OCI-LY7 (cell line): ENCODE data around the gene FCN1. TPM values are rescaled to one million over a fixed set of nuclear protein-coding genes. Genes with fewer than 3 reads are reported as not detected.

Source experiments
- BruUV-seq: library from RNA; stranded (reverse); fragments of 400-500 nt; replicated peaks from 2 replicates; lab custom pipeline; 2021; lab: Mats Ljungman, UMichigan
- CTCF ChIA-PET: fragments of 300-600 bp; sonication (Branson Sonifier 250); formaldehyde crosslinking; loops from one replicate; lab custom pipeline; 2022; ENCODE audit warnings: antibody characterized with exemption; ENCODE audit not compliant: unreplicated experiment; lab: Charles Lee
- POLR2A ChIA-PET: fragments of 300-600 bp; sonication (Branson Sonifier 250); formaldehyde crosslinking; loops from one replicate; lab custom pipeline; 2022; ENCODE audit warnings: antibody characterized with exemption; lab: Charles Lee
- DNase-seq: peaks from one replicate; pipeline ENCODE4 v3.0.0-alpha.2; 2015; ENCODE audit warnings: low spot score
- H2AFZ ChIP-seq: fragments of 200-600 bp; sonication (generic), shearing (Covaris generic); 2 replicates; pipeline ENCODE4 v1.6.1; 2014; ENCODE audit warnings: mild to moderate bottlenecking, antibody characterized with exemption, low read length, moderate library complexity
- H3K27ac ChIP-seq: fragments of 200-600 bp; sonication (generic); 2 replicates; pipeline ENCODE4 v1.5.1; 2014; ENCODE audit warnings: mixed run types, low read depth, mild to moderate bottlenecking, moderate library complexity, low read length, inconsistent platforms; ENCODE audit not compliant: poor library complexity, severe bottlenecking
- H3K36me3 ChIP-seq: fragments of 200-600 bp; sonication (generic); 2 replicates; pipeline ENCODE4 v1.6.1; 2014; ENCODE audit warnings: mild to moderate bottlenecking, antibody characterized with exemption, low read length, moderate library complexity, mixed read lengths; ENCODE audit not compliant: insufficient read depth
- H3K4me1 ChIP-seq: fragments of 200-600 bp; sonication (generic); 2 replicates; pipeline ENCODE4 v1.5.1; 2014; ENCODE audit warnings: mild to moderate bottlenecking, low read length; ENCODE audit not compliant: insufficient read depth, poor library complexity, severe bottlenecking
- H3K4me2 ChIP-seq: fragments of 200-600 bp; sonication (generic); 2 replicates; pipeline ENCODE4 v1.6.1; 2014; ENCODE audit warnings: mild to moderate bottlenecking, low read length
- H3K4me3 ChIP-seq: fragments of 200-600 bp; sonication (generic); 2 replicates; pipeline ENCODE4 v1.5.1; 2014; ENCODE audit warnings: mild to moderate bottlenecking, low read depth, low read length; ENCODE audit not compliant: poor library complexity, severe bottlenecking
- H3K79me2 ChIP-seq: fragments of 200-600 bp; sonication (generic); 2 replicates; pipeline ENCODE4 v1.6.1; 2016; ENCODE audit warnings: low read depth, mild to moderate bottlenecking, low read length, moderate library complexity, mixed read lengths; ENCODE audit not compliant: insufficient read depth
- H3K9me2 ChIP-seq: fragments of 200-600 bp; sonication (generic); 2 replicates; pipeline ENCODE4 v1.6.1; 2016; ENCODE audit warnings: mild to moderate bottlenecking, low read length, mixed read lengths; ENCODE audit not compliant: insufficient read depth
- H3K9me3 ChIP-seq: fragments of 200-600 bp; sonication (generic); 2 replicates; pipeline ENCODE4 v1.6.1; 2014; ENCODE audit warnings: mild to moderate bottlenecking, mixed run types, low read length, mixed read lengths
- H4K20me1 ChIP-seq: fragments of 200-600 bp; sonication (generic); 2 replicates; pipeline ENCODE4 v1.6.1; 2014; ENCODE audit warnings: mild to moderate bottlenecking, antibody characterized with exemption, low read length, moderate library complexity, mixed read lengths; ENCODE audit not compliant: insufficient read depth
- EZH2phosphoT487 ChIP-seq: fragments of 200-600 bp; sonication (generic); IDR thresholded peaks from 2 replicates; pipeline ENCODE4 v1.6.1; 2018; ENCODE audit warnings: low read depth, borderline replicate concordance, mild to moderate bottlenecking, mixed run types, antibody characterized with exemption, low read length, moderate library complexity, mixed read lengths
- intact Hi-C: fragments of 100-400 bp; cut with micrococcal nuclease; formaldehyde crosslinking; loops from one replicate; pipeline ENCODE4 v1.10.0; 2022; ENCODE audit not compliant: unreplicated experiment
- total RNA-seq, 2 experiments: library from RNA; depleted of rRNA in 1 of 2; stranded (reverse); fragments of >200 nt in 1 of 2; shearing (Covaris generic) in 1 of 2; gene quantifications; 2 replicates each; pipeline ENCODE4 v1.2.3, GENCODE V29; 2014 to 2022
- TF ChIP-seq, protein P1 (sequence below): fragments of 200-600 bp; sonication (generic); conservative IDR thresholded peaks from 2 replicates; pipeline ENCODE4 v1.5.1; 2014; ENCODE audit warnings: mild to moderate bottlenecking, antibody characterized with exemption, low read length, moderate library complexity, mixed read lengths

The FCN1 gene
- total RNA-seq, 2 experiments from 2014 or later = 0.19 to 0.30 TPM

- POLR2A ChIA-PET = no interaction called here
- Histone ChIP-seq H3K4me1 (peaks cover 10% of the 10 kb centered on the region), H3K79me2 (no peaks in the 10 kb centered on the region), H3K27ac (no peak overlapping the region), H3K9me2 (no peaks in the 10 kb centered on the region), H3K4me2 (no peak overlapping the region), H3K36me3 (no peaks in the 10 kb centered on the region), H2AFZ (no peak overlapping the region), H3K9me3 (no peaks in the 10 kb centered on the region), H4K20me1 (no peaks in the 10 kb centered on the region), H3K4me3 (no peak overlapping the region)
- no TSS peak for BruUV-seq
- no peak for TF ChIP-seq EZH2phosphoT487
- TF ChIP-seq, protein P1, sequence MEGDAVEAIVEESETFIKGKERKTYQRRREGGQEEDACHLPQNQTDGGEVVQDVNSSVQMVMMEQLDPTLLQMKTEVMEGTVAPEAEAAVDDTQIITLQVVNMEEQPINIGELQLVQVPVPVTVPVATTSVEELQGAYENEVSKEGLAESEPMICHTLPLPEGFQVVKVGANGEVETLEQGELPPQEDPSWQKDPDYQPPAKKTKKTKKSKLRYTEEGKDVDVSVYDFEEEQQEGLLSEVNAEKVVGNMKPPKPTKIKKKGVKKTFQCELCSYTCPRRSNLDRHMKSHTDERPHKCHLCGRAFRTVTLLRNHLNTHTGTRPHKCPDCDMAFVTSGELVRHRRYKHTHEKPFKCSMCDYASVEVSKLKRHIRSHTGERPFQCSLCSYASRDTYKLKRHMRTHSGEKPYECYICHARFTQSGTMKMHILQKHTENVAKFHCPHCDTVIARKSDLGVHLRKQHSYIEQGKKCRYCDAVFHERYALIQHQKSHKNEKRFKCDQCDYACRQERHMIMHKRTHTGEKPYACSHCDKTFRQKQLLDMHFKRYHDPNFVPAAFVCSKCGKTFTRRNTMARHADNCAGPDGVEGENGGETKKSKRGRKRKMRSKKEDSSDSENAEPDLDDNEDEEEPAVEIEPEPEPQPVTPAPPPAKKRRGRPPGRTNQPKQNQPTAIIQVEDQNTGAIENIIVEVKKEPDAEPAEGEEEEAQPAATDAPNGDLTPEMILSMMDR = no peak
- DNase-seq = no peak
- intact Hi-C loops = no loop called here
- CTCF ChIA-PET = interaction anchor here (1.6 kb wide), 1 partner anchor 24 kb away, joined by 3 read pairs; no protein-coding TSS in a partner anchor
Measured at GRCh38 chr9:134960701-134961181, 43.0 kb upstream of the FCN1 start.

DNA sequence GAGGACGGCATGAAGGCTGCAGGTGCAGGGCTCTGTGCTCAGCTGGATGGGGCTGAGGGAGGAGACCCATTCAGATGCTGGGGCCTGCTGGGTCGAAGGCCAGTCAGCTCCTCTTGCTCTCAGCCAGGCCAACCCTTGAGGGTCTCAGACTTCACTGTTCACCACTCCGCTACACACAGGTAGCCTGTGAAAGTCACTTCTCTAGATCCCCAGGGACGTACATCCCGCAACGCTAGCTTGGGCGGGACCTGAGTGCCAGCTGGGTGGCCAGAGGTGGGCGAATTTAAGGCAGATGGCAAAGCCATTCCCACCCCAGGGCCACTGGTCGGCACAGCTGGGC, 42.2 kb upstream of the FCN1 start:
- POLR2A ChIA-PET = no interaction called here
- CTCF ChIA-PET = no interaction called here
- Histone ChIP-seq H2AFZ (no peak overlapping the region), H3K9me3 (no peaks in the 10 kb centered on the region), H4K20me1 (no peaks in the 10 kb centered on the region), H3K36me3 (no peaks in the 10 kb centered on the region), H3K4me3 (no peak overlapping the region), H3K9me2 (no peaks in the 10 kb centered on the region), H3K27ac (no peak overlapping the region), H3K4me2 (no peak overlapping the region), H3K79me2 (no peaks in the 10 kb centered on the region), H3K4me1 (peaks cover 10% of the 10 kb centered on the region)
- DNase-seq = no peak
- intact Hi-C loops = no loop called here
- no TSS peak for BruUV-seq
- TF ChIP-seq, protein P1 = no peak
- no peak for TF ChIP-seq EZH2phosphoT487

- ChIA-PET POLR2A (no interaction called here), CTCF (no interaction called here)
- H3K4me1 ChIP-seq = peaks cover 10% of the 10 kb centered on the region
- H3K4me3 ChIP-seq = no peak overlapping the region
- no peak overlapping the region for H3K4me2 ChIP-seq
- no TSS peak for BruUV-seq
- H4K20me1 ChIP-seq = no peaks in the 10 kb centered on the region
- H3K27ac ChIP-seq = no peak overlapping the region
- H3K79me2 ChIP-seq = no peaks in the 10 kb centered on the region
- H3K36me3 ChIP-seq = no peaks in the 10 kb centered on the region
- no peaks in the 10 kb centered on the region for H3K9me2 ChIP-seq
- no peaks in the 10 kb centered on the region for H3K9me3 ChIP-seq
- TF ChIP-seq, protein P1 = no peak
- no peak for TF ChIP-seq EZH2phosphoT487
- intact Hi-C loops = no loop called here
- DNase-seq = no peak
- H2AFZ ChIP-seq = no peak overlapping the region
Measured at GRCh38 chr9:134959126-134959970, 41.6 kb upstream of the FCN1 start.
